Measurements from ENCODE around the gene LENG1.

Gene LENG1

DNA sequence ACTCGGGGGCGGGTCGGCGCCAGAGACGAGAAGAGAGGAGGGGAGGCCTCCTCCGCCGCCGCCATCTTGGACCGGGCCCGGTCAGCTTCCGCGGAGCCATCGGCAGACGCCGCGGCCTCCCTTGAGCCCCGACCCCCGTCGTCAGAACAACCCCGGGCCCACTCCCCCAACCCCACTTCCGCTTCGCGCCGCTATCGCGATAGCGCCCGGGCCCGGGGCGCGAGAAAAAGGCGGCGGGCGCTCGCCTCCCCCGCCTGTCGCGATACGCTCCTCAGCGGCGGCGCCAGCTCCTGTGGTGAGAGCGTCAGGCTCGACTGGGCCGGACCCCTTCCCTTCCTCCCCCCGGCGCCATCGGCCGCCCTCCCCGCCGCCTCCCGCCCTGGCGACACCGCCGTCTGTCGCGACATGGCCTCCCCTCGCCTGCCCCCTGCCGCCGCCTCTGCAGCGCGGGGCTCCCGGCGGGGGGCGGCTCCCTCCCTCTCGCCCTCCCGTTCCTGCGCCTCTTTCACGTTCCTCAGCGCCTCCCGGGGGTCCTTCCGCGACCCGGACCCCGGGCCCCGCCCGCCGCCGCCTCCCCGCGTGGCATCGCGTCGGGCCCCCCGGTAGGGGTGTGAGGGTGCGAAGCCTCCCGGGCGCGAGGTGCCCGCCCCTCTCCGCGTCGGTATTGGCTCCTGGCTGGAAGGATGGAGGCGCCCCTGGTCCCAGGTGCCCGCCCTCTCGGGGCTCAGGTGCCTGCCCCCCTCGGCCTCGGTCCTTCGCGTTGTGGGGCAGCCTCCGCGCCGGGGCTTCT is 21.6 kb downstream of the LENG1 start, which contains the start of gene CNOT3:
CNOT3 (plus strand) TSS at position 64 of the 790 bp plus-strand sequence. CDS start 5,217 bp downstream, outside the sequence.
- Histone ChIP-seq H3K9me2 (replicated peaks; ENCODE audit: low read depth, low read length) (no peaks in the 10 kb centered on the region), H3K4me1 (ENCODE audit: insufficient read depth, low read length, poor library complexity, severe bottlenecking) (peaks cover 39% of the 10 kb centered on the region), H3F3A (ENCODE audit: low read depth) (no peaks in the 10 kb centered on the region), H3K9ac (ENCODE audit: low read depth, low read length, poor library complexity, severe bottlenecking) (peak within 1 kb of the TSS; percentile 97), H3K4me3 (ENCODE audit: low read length, poor library complexity, severe bottlenecking) (peak within 1 kb of the TSS; percentile 86), H3K9me3 (ENCODE audit: insufficient read depth, low read depth, low read length) (no peaks in the 10 kb centered on the region), H2AFZ (ENCODE audit: low read length) (peak within 1 kb of the TSS; percentile 95), H3K27me3 (ENCODE audit: insufficient read depth, low read length, poor library complexity, severe bottlenecking) (peaks cover 5% of the 10 kb centered on the region), H3K36me3 (ENCODE audit: insufficient read depth, low read length) (peaks cover 8% of the 10 kb centered on the region; the same call in 1 of the 2 replicates), H4K20me1 (ENCODE audit: insufficient read depth, low read length, poor library complexity, severe bottlenecking) (peaks cover 50% of the 10 kb centered on the region), H3K79me2 (ENCODE audit: insufficient read depth, low read length) (peaks cover 53% of the 10 kb centered on the region), H3K4me2 (ENCODE audit: low read depth, low read length, poor library complexity, severe bottlenecking) (peak within 1 kb of the TSS; percentile 96)
- TF ChIP-seq, protein P1, sequence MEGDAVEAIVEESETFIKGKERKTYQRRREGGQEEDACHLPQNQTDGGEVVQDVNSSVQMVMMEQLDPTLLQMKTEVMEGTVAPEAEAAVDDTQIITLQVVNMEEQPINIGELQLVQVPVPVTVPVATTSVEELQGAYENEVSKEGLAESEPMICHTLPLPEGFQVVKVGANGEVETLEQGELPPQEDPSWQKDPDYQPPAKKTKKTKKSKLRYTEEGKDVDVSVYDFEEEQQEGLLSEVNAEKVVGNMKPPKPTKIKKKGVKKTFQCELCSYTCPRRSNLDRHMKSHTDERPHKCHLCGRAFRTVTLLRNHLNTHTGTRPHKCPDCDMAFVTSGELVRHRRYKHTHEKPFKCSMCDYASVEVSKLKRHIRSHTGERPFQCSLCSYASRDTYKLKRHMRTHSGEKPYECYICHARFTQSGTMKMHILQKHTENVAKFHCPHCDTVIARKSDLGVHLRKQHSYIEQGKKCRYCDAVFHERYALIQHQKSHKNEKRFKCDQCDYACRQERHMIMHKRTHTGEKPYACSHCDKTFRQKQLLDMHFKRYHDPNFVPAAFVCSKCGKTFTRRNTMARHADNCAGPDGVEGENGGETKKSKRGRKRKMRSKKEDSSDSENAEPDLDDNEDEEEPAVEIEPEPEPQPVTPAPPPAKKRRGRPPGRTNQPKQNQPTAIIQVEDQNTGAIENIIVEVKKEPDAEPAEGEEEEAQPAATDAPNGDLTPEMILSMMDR (conservative IDR thresholded peaks at IDR 0.05; ENCODE audit: low read length): no peak
- no peak for TF ChIP-seq EZH2phosphoT487 (IDR thresholded peaks at IDR 0.05; ENCODE audit: borderline replicate concordance)

DNA sequence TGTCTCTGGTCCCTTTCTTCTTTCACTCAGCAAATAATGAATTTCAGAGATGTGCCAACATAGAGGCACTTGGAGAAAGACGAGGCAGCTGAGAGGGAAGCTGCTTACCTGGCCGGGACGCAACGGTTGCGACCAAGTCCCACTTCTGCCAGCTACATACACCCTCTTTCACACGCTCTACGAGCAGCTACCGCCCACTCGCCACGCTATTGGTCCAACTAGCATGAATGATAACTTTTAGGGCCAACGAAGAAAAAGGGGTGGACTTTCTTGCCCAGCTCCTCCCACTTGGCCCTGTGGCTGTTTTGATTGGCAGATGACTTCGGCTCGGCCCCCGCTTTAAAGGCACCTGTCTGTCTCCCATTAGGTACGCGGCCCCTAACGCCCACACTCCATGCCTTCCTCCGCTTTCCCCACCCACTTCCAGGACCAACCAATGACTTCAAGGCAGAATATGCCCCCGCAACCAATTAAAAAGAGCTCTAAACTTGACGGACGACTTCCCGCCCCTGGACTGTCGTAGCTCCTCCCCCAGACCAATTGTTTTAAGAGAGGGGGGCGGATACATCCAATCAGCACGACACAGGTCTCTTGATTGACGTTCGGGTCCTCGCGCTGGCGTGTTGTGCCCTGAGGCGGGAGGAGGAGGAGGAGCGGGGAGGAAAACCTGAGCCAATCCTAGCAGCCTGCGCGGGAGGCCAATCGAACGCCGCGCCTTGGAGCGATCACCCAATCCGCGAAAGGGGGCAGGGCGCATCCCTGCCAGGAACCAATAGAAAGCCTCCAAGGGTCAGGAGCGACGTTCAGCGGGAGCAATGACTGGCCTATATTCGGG is 22.4 kb downstream of the LENG1 start:
- Histone ChIP-seq H3K79me2 (ENCODE audit: insufficient read depth, low read length) (peaks cover 45% of the 10 kb centered on the region), H4K20me1 (ENCODE audit: insufficient read depth, low read length, poor library complexity, severe bottlenecking) (peaks cover 45% of the 10 kb centered on the region), H3K4me1 (ENCODE audit: insufficient read depth, low read length, poor library complexity, severe bottlenecking) (peaks cover 39% of the 10 kb centered on the region), H3K9me3 (ENCODE audit: insufficient read depth, low read depth, low read length) (no peaks in the 10 kb centered on the region), H3K4me2 (ENCODE audit: low read depth, low read length, poor library complexity, severe bottlenecking) (peak overlapping the region; percentile 96), H3K36me3 (ENCODE audit: insufficient read depth, low read length) (peaks cover under 1% of the 10 kb centered on the region; the same call in 1 of the 2 replicates), H3K9ac (ENCODE audit: low read depth, low read length, poor library complexity, severe bottlenecking) (peak overlapping the region; percentile 97), H3K27me3 (ENCODE audit: insufficient read depth, low read length, poor library complexity, severe bottlenecking) (peaks cover 5% of the 10 kb centered on the region), H2AFZ (ENCODE audit: low read length) (peak overlapping the region; percentile 95), H3K4me3 (ENCODE audit: low read length, poor library complexity, severe bottlenecking) (peak overlapping the region; percentile 86), H3F3A (ENCODE audit: low read depth) (no peaks in the 10 kb centered on the region), H3K9me2 (replicated peaks; ENCODE audit: low read depth, low read length) (no peaks in the 10 kb centered on the region)
- TF ChIP-seq, protein P1 (conservative IDR thresholded peaks at IDR 0.05; ENCODE audit: low read length): no peak
- no peak for TF ChIP-seq EZH2phosphoT487 (IDR thresholded peaks at IDR 0.05; ENCODE audit: borderline replicate concordance)

DNA sequence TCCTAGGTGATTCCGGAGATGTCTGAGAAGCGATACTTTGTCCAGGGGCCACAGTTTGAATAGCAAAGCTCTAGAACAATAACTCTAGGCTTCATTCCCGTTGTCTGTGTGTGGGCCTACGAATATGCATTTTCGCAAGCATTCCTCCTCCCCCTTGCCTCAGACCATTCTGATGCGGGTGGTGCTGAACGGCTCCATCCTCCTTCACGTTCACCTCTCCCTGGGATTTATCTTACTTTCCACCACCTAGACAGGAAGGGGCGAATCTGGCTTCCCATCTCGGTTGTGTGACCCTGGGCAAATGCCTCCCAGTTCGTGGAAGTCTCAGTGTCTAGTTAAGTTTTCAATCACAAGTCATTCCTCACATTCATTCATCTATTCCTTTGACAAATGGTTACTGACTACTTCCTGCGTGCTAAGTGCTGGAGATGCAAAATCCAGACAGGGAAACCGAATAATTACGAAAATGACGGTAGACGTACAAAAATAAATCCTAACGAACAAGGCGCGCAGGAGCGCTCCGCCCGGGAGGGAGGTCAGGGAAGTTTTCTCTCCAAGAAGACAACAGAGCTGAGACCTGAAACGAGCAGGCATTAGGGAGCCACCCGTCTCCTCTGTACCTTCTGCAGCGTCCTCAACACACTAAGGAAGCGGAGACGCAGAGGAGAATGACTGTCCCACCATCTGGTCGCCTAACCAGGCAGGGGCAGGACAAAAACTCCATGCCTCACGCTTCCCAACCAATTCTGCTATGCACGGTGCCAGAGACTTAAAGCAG is 23.2 kb downstream of the LENG1 start:
- TF ChIP-seq, protein P1 (conservative IDR thresholded peaks at IDR 0.05; ENCODE audit: low read length): no peak
- no peak for TF ChIP-seq EZH2phosphoT487 (IDR thresholded peaks at IDR 0.05; ENCODE audit: borderline replicate concordance)
- Histone ChIP-seq H3K4me3 (ENCODE audit: low read length, poor library complexity, severe bottlenecking) (peak overlapping the region; percentile 76), H3K4me2 (ENCODE audit: low read depth, low read length, poor library complexity, severe bottlenecking) (peak overlapping the region; percentile 96), H3K79me2 (ENCODE audit: insufficient read depth, low read length) (peaks cover 37% of the 10 kb centered on the region), H4K20me1 (ENCODE audit: insufficient read depth, low read length, poor library complexity, severe bottlenecking) (peaks cover 36% of the 10 kb centered on the region), H3K9me2 (replicated peaks; ENCODE audit: low read depth, low read length) (no peaks in the 10 kb centered on the region), H3K9ac (ENCODE audit: low read depth, low read length, poor library complexity, severe bottlenecking) (peak overlapping the region; percentile 64), H3F3A (ENCODE audit: low read depth) (no peaks in the 10 kb centered on the region), H3K9me3 (ENCODE audit: insufficient read depth, low read depth, low read length) (no peaks in the 10 kb centered on the region), H3K36me3 (ENCODE audit: insufficient read depth, low read length) (no peaks in the 10 kb centered on the region), H2AFZ (ENCODE audit: low read length) (peak overlapping the region; percentile 95), H3K4me1 (ENCODE audit: insufficient read depth, low read length, poor library complexity, severe bottlenecking) (peaks cover 37% of the 10 kb centered on the region), H3K27me3 (ENCODE audit: insufficient read depth, low read length, poor library complexity, severe bottlenecking) (peaks cover 5% of the 10 kb centered on the region)
